Neuron (in vitro differentiated cells): ENCODE data around the gene HSF2BP.
"Not testable (repeated sequence)": the region's sequence is repeated elsewhere in the genome, so short reads cannot be mapped to it uniquely, and the experiment has no call there.

Source experiments
- H2AFZ ChIP-seq: one replicate; pipeline ENCODE4 v1.6.1; 2013; ENCODE audit warnings: low read depth, mild to moderate bottlenecking, inconsistent platforms, low read length, moderate library complexity
- H3K27me3 ChIP-seq: one replicate; pipeline ENCODE4 v1.6.1; 2013; ENCODE audit warnings: low read length; ENCODE audit not compliant: insufficient read depth
- H3K36me3 ChIP-seq: one replicate; pipeline ENCODE4 v1.6.1; 2013; ENCODE audit warnings: low read length; ENCODE audit not compliant: insufficient read depth
- H3K4me1 ChIP-seq: one replicate; pipeline ENCODE4 v1.6.1; 2013; ENCODE audit warnings: low read length; ENCODE audit not compliant: insufficient read depth
- H3K4me3 ChIP-seq: 2 replicates; pipeline ENCODE4 v1.5.1; 2013; ENCODE audit warnings: mild to moderate bottlenecking, low read length, moderate library complexity
- H3K9me3 ChIP-seq: one replicate; pipeline ENCODE4 v1.6.1; 2013; ENCODE audit warnings: low read length

HSF2BP gene

DNA sequence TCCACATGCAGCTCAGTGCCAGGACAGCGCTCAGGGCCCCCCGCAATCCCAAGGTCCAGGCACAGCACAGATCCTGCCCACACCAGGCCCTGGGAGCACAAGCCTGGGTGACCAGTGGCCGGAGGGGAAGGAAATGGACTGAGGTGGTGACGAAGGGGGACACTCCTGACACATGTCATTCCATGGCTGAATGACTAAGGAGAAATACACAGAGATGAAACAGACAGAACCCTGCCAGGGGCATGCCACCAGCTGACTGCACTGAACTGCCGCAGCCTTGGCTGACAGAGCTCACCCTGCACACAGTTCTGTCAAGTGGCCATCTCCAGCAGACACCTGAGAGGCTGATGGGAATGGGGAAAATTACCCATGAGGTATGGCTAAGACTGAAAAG is 56.1 kb downstream of the HSF2BP start:
- peaks cover 3% of the 10 kb centered on the region for H3K4me1 ChIP-seq
- H3K27me3 ChIP-seq: no peaks in the 10 kb centered on the region
- H3K4me3 ChIP-seq: no peak overlapping the region
- H3K9me3 ChIP-seq: no peaks in the 10 kb centered on the region
- no peak overlapping the region for H2AFZ ChIP-seq
- H3K36me3 ChIP-seq: no peaks in the 10 kb centered on the region

DNA sequence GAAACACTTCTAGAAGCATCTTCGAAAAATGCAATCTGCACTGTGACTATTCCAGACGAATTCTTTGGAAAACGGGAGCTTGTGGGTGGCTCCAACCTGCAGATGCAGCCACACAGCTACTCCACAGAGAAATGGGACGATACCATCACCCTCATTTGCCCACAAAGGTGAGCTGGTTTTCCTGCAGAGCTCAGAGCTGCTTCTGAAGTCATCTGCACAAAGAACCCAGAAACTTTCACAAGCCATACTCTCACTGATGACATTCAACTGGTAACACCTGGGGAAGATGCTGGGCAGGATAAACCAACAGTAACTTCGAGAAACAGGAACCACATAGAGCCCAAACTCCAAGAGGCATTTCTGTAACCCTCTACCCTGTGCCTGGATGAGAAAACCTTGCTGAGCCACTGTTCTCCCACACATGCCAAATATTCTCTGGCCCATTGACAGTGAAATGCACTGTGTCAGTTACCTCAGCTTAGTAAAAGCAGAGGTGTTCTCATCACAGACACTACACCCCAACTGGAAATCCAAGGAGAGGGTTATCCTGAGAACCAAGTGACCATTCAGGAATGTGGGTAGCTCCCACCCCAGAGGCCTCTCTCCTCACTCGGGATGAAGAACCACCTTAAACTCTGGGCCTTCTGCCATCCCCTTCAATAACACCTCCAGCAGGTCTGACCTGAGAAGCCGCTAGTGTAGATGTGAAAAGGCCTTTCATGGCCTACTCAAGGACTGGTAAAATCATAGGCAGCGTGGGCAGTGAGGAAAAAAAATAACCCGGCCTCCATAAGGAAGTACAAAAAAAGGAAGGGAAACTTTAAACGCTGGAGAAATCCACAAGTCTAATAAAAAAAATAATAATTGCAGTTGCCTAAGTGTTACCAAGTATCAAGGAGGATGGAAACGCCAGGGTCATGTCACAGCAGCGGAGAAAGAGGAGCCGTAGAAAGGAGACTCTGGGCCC is 56.7 kb downstream of the HSF2BP start:
- H3K4me1 ChIP-seq: peaks cover 3% of the 10 kb centered on the region
- H3K9me3 ChIP-seq: no peaks in the 10 kb centered on the region
- H3K36me3 ChIP-seq: no peaks in the 10 kb centered on the region
- H3K27me3 ChIP-seq: no peaks in the 10 kb centered on the region
- no peak overlapping the region for H3K4me3 ChIP-seq
- H2AFZ ChIP-seq: no peak overlapping the region

DNA sequence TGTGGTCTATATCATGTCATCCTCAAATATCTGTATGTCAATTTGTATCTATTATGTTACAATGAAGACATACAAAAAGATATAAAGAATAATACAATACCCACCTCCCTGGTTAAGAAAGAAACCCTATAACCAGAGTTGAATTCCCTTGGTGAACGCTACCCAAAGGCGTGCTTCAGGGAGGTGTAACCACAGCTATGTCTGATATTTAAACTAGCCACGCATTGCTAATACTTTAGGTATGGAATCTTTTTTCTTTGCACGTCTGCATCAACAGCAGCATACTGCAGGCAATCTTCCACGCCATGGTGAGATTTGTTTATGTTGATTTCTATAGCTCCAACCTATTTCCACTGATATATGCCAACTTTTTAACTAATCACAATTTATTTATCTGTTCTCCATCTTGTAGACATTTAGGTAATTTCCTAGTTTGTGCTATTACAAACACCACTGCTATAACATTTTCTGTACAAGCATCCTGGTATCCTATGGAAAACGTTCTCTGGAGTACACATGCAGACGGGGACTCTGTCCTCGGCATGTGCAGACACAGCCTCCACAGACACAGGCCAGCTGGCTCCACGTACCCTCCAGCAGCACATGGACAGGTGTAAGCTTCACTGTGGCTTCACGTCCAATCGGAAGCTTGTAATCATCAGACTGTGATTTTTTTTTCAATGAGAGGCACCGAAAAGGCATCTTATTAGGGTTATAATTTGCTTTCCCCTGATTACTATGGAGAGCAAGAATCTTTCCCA is 58.5 kb downstream of the HSF2BP start:
- H3K4me1 ChIP-seq: peaks cover 3% of the 10 kb centered on the region
- H3K4me3 ChIP-seq: no peak overlapping the region
- H2AFZ ChIP-seq: no peak overlapping the region
- H3K36me3 ChIP-seq: no peaks in the 10 kb centered on the region
- no peaks in the 10 kb centered on the region for H3K9me3 ChIP-seq
- H3K27me3 ChIP-seq: no peaks in the 10 kb centered on the region

DNA sequence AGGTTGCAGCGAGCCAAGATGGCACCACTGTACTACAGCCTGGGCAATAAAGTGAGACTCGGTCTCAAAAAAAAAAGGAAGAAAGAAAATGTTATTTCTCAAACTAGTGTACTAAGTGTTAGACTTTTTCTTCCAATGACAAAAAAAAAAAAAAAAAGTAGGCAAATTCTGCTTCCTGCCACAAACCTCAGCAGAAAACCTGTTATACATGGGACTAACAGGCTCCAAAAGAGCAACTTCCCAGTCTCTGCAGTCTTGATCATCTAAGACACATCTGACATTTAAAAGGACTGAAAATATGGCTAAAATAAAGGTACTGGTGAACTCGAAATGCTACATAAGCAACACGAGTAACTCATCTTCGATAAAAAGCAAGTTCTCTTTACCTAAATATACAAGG is 59.6 kb downstream of the HSF2BP start:
- H2AFZ ChIP-seq: no peak overlapping the region
- H3K4me1 ChIP-seq: peaks cover 3% of the 10 kb centered on the region
- no peaks in the 10 kb centered on the region for H3K9me3 ChIP-seq

DNA sequence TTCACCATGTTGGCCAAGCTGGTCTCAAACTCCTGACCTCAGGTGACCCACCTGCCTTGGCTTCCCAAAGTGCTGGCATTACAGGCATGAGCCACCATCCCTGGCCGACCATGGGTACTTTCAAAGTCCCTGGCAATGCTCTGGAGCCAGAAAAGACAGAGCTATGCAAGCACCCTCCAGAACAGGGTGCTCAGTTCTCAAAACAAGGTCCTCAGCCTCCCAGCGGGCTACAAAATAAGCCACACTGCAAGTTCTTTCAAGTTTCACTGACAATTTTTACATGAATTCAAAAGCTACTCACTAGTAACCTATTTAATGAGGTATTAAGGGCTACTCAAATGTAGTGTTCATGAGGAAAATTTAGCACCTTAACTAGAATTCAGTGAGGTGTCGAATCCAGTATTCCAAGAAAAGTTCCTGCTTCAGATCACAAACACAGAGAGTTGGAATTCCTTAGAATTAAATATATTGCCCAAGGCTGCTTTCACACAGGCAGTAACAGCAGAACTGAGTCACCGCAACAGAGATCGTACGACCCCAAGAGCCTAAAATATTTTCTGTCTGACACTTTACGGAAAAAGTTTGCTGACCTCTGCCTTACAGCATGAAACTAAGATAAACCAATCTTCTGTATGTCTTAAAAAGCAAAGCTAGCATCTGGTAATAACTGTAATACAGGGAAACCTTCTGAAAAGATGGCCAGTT is 60.7 kb downstream of the HSF2BP start:
- no peaks in the 10 kb centered on the region for H3K36me3 ChIP-seq
- no peak overlapping the region for H3K4me3 ChIP-seq
- no peaks in the 10 kb centered on the region for H3K27me3 ChIP-seq
- H2AFZ ChIP-seq: no peak overlapping the region
- no peaks in the 10 kb centered on the region for H3K9me3 ChIP-seq
- H3K4me1 ChIP-seq: no peaks in the 10 kb centered on the region

More for the DNA sequence above, 59.6 kb downstream of the HSF2BP start:
- Histone ChIP-seq H3K27me3 (no peaks in the 10 kb centered on the region), H3K36me3 (no peaks in the 10 kb centered on the region), H3K4me3 (no peak overlapping the region)

DNA sequence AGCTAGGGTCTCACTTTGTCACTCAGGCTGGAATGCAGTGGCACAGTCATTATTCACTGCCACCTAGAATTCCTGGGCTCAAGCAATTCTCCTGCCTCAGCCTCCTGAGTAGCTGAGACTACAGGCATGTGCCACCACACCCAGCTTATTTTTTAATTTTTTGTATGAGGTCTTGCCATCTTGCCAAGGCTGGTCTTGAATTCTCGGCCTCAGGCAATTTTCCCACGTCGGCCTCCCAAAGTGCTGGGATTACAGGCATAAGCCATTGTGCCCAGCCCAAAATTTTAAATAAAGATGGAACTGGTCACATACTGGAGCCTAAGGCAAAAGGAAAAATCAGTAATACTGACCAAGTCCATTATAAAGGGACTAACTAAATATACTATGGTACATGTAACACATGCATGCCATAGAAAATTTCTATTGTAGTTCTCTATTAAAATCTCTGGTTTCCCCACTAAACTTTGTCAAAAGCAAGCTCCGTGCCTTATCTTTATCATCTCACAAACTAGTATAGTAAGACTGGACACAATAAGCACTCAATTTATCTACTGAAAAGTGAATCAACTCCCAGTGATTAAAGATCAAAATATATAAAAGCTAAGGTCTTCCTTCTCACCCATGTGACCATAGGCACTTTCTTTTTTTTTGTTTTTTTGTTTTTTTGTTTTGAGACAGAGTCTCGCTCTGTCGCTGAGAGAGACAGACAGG is 61.6 kb downstream of the HSF2BP start:
- Histone ChIP-seq H2AFZ (no peak overlapping the region), H3K9me3 (no peaks in the 10 kb centered on the region), H3K4me3 (no peak overlapping the region), H3K4me1 (no peaks in the 10 kb centered on the region), H3K36me3 (no peaks in the 10 kb centered on the region), H3K27me3 (no peaks in the 10 kb centered on the region)

DNA sequence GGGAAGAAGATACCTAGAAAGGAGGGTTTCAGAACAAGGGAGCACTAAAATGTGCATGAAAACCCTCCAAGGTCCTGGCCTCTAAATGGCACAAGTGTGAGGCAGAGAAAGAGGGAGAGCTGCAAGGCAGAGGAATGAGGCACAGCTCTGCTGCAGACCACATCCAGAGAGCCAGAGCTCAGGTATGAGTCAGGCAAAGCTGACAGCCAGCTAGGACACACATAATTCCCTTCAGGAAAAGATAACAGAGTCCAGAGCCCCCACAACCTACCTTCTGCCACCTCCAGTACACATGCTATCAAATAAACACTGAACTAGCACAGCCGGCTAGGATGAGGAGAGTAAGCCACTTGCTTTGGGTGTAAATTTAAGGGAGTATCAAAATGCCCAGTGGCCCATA is 62.2 kb downstream of the HSF2BP start:
- no peak overlapping the region for H3K4me3 ChIP-seq
- no peak overlapping the region for H2AFZ ChIP-seq
- H3K4me1 ChIP-seq: peaks cover under 1% of the 10 kb centered on the region
- H3K36me3 ChIP-seq: no peaks in the 10 kb centered on the region
- H3K27me3 ChIP-seq: no peaks in the 10 kb centered on the region
- no peaks in the 10 kb centered on the region for H3K9me3 ChIP-seq

DNA sequence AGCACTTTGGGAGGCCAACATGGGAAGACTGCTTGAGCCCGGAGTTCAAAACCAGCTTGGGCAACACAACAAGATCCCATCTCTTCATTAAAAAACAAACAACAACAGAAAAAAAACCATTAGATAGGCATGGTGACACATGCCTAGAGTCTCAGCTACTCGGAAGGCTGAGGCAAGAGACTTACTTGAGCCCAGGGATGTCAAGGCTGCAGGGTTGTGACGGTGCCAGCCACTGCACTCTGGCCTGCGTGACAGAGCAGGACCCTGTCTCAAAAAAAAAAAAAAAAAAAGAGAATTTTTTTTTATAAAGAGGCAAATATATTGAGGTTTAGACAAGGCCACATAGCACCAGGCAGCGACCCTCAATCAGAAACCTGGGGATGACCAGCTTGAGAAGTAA is 62.7 kb downstream of the HSF2BP start:
- Histone ChIP-seq H3K27me3 (no peaks in the 10 kb centered on the region), H3K4me3 (no peak overlapping the region), H2AFZ (no peak overlapping the region), H3K36me3 (no peaks in the 10 kb centered on the region), H3K9me3 (no peaks in the 10 kb centered on the region), H3K4me1 (peaks cover 4% of the 10 kb centered on the region)

DNA sequence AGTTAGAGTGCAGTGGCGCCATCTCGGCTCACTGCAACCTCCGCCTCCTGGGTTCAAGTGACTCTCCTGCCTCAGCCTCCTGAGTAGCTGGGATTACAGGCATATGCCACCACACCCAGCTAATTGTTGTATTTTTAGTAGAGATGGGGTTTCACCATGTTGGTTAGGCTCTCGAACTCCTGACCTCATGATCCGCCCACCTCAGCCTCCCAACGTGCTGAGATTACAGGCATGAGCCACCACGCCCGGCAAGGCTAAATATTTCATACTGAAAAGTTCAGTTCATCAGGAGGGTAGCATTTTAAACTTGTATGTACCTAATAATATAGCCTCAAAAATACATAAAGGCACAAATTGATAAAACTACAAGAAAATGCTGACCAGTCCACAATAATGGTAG is 63.5 kb downstream of the HSF2BP start:
- H3K27me3 ChIP-seq, H3K9me3 ChIP-seq, H2AFZ ChIP-seq, H3K36me3 ChIP-seq, H3K4me3 ChIP-seq: not testable (repeated sequence)
- peaks cover 11% of the 10 kb centered on the region for H3K4me1 ChIP-seq

DNA sequence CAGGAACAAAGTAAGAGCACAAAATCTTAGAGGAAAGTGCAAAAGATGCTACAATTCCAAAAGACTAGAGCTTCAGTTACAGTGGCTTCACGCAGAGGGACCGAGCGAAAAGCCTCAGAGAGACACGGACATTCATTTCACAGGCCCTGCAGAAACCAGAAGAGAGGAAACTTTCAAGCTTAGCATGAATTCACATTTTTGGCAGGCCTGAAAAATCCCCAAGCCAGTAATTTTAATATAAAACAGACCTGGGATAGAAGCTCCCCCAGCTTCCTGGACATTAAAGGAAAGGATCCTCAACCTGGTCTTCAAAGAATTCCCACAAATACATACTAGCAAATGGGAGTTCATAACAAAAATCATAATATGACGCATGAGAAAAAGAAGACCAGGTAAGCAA is 66.2 kb downstream of the HSF2BP start:
- H3K9me3 ChIP-seq: no peaks in the 10 kb centered on the region
- H3K4me3 ChIP-seq: no peak overlapping the region
- H3K27me3 ChIP-seq: no peaks in the 10 kb centered on the region
- no peaks in the 10 kb centered on the region for H3K36me3 ChIP-seq
- H2AFZ ChIP-seq: no peak overlapping the region
- H3K4me1 ChIP-seq: peaks cover 11% of the 10 kb centered on the region

DNA sequence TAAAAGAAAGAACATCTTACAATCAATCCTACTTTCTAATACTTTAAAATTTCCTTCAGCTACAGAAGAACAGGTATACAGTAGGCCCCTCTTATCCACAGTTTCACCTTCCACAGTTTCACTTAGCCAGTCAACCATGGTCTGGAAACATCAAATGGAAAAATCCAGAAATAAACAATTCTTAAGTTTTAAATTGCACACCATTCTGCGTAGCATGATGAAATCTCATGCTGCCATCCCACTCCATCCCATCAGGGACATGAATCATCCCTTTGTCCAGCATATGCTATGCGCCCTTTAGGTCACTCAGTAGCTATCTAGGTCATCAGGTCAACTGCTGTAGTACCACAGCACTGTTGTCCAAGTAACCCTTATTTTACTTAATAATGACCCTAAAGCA is 67.7 kb downstream of the HSF2BP start:
- Histone ChIP-seq H3K4me1 (peaks cover 13% of the 10 kb centered on the region), H3K4me3 (no peak overlapping the region), H3K27me3 (no peaks in the 10 kb centered on the region), H3K36me3 (no peaks in the 10 kb centered on the region), H3K9me3 (no peaks in the 10 kb centered on the region), H2AFZ (no peak overlapping the region)

DNA sequence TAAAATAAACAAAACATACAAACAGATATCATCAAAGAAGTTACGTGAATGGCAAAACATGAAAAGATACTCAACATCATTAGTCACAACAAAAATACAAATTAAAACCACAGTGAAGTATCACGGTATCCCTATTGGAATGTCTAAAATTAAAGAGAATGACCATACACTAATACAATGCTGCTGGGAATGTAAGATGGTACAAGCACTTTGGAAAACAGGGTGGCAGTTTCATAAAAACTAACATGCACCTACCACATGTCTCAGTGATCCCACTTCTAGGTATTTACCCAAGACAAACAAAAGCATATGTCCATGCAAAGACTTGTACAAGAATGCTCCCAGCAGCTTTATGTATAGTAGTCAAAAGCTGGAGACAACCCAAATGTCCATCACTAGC is 69.1 kb downstream of the HSF2BP start:
- Histone ChIP-seq H3K27me3 (no peaks in the 10 kb centered on the region), H2AFZ (no peak overlapping the region), H3K4me1 (peaks cover 22% of the 10 kb centered on the region), H3K36me3 (no peaks in the 10 kb centered on the region), H3K4me3 (no peak overlapping the region), H3K9me3 (no peaks in the 10 kb centered on the region)
